HG03521 (cell line): ENCODE data around the gene LMAN2L.

Source experiments
- ATAC-seq: cut with Tn5 transposase; IDR thresholded peaks from one replicate; pipeline ENCODE4 v1.9.1; 2021; ENCODE audit warnings: mild to moderate bottlenecking, moderate library complexity; ENCODE audit not compliant: unreplicated experiment

LMAN2L gene

DNA sequence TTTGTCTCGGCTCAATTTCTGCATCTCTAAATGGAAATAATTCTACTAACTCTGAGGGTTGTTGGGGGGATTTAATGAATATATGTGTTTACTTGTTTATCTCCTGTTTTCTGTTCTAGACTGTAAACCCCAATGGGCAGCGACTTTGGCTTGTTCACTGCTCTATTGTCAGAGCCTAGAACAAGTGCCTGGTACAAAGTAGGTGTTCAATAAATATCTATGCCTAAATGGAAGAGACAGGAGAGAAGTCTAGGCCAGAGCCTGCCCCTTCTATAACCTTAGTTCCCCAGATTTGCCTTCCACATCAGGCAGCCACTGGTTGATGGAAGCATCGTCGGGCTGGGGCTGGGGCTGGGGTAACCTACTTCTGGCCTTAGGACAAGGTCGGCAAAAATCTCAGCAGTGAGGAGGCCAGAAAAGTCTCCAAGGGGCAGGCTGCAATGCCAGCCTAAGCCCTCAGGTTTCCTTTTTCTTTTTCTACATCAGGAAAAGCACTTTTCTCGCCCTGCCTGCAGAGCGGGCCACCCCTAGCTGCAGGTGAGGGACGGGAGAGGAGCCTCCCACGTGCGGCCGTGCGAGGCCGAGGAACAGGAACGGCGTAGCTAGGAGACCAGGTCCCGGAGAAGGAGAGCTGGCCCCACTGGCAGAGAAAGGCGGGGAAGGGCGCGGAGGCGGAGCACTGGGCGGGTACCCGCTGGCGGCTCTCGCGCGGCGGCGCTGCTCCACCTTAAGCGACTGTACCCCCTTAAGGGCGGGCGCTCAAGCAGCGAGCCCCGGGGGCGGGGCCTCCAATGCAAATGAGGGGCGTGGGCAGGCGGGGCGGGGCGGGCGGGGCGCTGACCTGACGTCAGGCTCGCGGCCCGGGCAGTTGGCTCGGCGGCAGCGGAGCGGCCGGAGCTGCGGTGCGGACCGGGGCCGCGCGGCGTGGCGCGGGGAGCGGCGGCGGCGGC lies 20.4 kb upstream of the LMAN2L start, which contains the start of gene CNNM4:
Gene CNNM4, plus strand, starts transcription at position 867 of the 950 bp plus-strand sequence. CDS start 98 bp downstream, outside the sequence.
- ATAC-seq = peak; percentile 74

DNA sequence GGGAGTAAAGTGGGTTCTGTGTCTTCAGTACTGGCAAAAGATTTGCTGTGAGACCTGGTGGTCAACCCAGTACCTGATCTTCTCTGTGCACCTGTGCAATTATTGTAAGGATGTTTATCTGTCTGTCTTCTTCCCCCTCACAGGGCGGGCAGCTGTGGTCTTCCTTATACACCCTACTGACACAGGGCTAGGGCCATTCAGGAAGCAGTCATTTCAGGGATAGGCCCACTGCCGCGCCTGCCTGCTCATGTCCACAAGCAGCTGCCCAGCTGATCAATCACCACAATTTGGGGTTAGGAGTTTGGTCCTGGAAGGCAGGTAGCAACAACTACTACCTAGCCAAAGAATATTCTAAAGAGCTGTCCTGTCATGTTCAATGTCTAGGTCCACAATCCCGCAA lies 19.7 kb upstream of the LMAN2L start:
- ATAC-seq = no peak

- no peak for ATAC-seq
These were observed 19.1 kb upstream of the LMAN2L start for GRCh38 chr2:96758987-96759386.

- ATAC-seq = no peak
These were observed 17.6 kb upstream of the LMAN2L start for GRCh38 chr2:96757477-96757860.

DNA sequence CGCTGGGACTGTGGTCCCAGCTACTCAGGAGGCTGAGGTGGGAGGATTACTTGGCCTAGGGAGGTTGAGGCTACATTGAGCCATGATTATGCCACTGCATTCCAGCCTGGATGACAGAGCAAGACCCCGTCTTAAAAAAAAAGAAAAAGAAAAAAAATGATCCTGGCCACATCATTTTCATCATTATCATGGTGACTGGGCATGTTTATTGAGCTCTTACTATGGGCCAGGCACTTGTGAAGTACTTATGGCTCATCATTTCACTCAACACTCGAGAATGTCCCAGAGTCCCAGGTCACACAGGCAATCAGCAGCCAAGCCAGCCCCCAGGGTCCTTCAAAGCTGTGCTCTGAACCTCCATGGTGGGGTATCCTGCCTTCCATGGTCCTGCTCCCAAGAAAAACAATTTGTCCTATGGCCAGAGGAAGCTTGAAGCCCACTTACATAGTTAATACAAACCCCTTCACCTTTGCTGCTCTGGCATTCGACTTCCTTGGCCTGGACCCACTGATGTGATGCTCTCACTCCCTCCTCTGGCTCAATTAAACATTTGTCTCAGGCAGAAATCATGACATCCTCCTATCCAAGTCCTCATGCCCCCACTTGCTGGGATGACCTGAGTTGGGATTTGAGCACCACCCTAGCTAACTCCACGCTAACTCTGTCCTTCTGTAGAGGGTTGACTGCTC lies 17.1 kb upstream of the LMAN2L start:
- ATAC-seq = no peak

GRCh38 chr2:96754317-96754716 lies 14.5 kb upstream of the LMAN2L start:
- ATAC-seq = no peak

DNA sequence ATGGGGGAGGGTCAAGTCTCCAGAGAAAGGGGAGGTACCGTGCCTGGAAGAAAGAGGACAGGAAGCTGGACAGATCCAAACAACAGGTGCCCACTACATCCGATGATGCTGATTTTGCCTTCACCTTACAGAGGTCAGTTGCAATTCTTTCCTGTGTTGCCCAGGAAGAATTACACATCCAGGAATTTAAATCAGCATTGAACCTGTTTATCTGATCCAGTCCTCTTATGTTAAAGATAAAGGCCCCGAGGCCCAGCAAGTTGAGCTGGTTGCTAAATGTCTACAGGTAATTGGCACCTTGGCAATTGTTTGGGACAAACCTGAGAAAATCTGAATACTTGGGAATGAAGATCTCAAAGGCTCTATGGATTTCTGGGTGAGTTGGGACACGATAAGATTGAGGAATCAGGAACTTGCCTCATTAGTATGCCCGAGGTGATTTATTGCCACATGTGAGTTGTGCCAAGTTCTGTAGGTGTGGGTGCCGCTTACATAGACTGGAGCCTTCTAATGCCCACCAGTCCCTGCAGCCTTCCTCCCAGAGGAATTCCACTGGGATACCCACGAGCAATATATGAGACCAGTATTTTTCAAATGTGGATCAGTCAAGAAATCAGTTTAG lies 13.9 kb upstream of the LMAN2L start:
- ATAC-seq = no peak

- no peak for ATAC-seq
These were observed 11.9 kb upstream of the LMAN2L start for GRCh38 chr2:96751800-96752199.

- no peak for ATAC-seq
These were observed 7.3 kb upstream of the LMAN2L start for GRCh38 chr2:96747061-96747617.

- ATAC-seq = no peak
These were observed 710 bp downstream of the LMAN2L start for GRCh38 chr2:96739076-96739632.

- no peak for ATAC-seq
These were observed 2.0 kb downstream of the LMAN2L start for GRCh38 chr2:96737831-96738230.

DNA sequence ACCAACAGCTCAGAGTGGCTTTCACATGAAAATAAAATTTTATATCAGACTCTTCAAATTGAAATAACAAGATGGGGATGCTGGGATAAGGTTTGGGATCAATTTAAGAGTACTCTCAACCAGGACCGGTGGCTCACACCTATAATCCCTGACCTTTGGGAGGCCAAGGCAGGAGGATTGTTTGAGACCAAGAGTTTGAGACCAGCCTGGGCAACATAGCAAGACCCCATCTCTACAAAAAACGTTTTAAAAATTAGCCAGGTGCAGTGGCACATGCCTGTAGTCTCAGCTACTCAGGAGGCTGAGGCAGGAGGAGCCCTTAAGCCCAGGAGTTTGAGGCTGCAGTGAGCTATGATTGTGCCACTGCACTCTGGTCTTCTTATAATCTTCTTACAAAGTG lies 2.6 kb downstream of the LMAN2L start:
- ATAC-seq = no peak

GRCh38 chr2:96734880-96735583 lies 4.8 kb downstream of the LMAN2L start:
- no peak for ATAC-seq

- no peak for ATAC-seq
These were observed 5.9 kb downstream of the LMAN2L start for GRCh38 chr2:96733931-96734330.

DNA sequence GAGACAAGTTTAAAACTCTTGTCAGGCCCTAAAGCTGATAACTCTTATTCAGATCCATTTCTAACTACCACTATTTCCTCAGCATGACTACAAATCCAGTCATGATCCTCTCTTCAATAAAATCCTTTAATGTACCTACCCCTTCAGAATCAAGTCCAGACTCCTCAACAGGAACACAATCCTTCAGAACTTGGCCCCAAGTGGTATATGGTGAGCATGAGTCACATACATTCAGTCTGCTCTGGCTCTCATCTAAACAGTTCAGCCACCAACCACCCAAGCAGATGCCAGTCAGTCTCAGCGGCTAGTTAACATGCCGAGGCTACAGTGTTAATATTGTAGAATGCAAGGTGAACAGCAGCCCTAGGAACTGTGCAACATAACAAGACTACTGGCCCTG lies 9.7 kb downstream of the LMAN2L start:
- ATAC-seq = no peak

GRCh38 chr2:96729748-96730147 lies 10.1 kb downstream of the LMAN2L start:
- no peak for ATAC-seq

GRCh38 chr2:96727431-96727830 lies 12.4 kb downstream of the LMAN2L start:
- no peak for ATAC-seq

DNA sequence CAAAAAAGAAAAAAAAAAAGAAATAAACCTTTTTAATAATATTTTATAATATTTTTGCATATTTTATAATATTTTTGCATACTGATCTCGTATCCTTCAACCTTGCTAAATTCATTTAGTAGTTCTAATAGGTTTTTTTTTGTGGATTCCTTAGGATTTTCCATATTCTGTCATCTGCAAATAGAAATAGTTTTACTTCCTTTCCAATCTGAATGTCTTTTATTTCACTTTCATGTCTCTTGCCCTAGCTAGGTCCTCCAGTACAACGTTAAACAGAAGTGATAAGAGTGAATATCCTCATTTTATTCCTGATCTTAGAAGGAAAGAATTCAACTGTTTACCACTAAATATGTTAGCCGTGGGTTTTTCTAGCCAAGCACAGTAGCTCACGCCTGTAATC lies 13.7 kb downstream of the LMAN2L start:
- ATAC-seq = no peak

GRCh38 chr2:96716388-96716787 lies 23.5 kb downstream of the LMAN2L start:
- ATAC-seq = no peak

DNA sequence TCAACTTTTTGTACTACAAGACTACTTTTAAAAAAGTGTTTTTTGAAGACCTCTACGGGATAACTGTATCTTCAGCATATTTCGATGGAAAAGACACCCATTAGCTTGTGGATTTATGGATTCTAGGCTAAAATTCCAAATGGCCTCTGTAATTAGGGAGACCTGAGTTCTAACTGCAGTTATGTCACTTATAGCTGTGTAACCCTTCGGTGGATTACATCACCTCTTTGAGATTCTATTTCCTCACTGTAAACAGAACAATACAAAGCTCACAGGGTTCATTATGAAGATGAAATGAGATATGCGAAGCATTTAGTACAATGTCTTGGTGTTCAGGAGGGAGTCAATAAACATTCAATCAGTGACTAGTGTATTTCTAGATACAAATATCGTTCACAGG lies 24.2 kb downstream of the LMAN2L start:
- no peak for ATAC-seq
